K562 (cell line): ENCODE measurements around the gene EAPP. TPM values are rescaled to one million over a fixed set of nuclear protein-coding genes. Genes with fewer than 3 reads are reported as not detected.
"Not testable (repeated sequence)": the region's sequence is repeated elsewhere in the genome, so short reads cannot be mapped to it uniquely, and the experiment has no call there.

Source experiments
- ATAC-seq: fragments of 200-7000 bp; cut with Tn5 transposase; 3 replicates; pipeline ENCODE4 v1.9.1; 2020; ENCODE audit warnings: moderate library complexity
- BruUV-seq: library from RNA; stranded (reverse); fragments of 400-500 nt; replicated peaks from 2 replicates; lab custom pipeline; 2021; lab: Mats Ljungman, UMichigan
- CTCF ChIA-PET: fragments of 300-600 bp; formaldehyde crosslinking; extraction: SDS; loops from one replicate; lab custom pipeline; 2021; ENCODE audit warnings: low intra/inter-chr PET ratio; lab: Yijun Ruan, JAX
- POLR2A ChIA-PET: fragments of 300-600, 350-650 bp; sonication (Branson Sonifier 250); formaldehyde crosslinking; extraction: SDS; loops from one replicate; lab custom pipeline; 2021; ENCODE audit warnings: antibody characterized with exemption, inconsistent platforms; lab: Yijun Ruan, JAX
- DNase-seq, 4 experiments: peaks; one replicate each; pipeline versions ENCODE4 v3.0.0 to v3.0.0-alpha.2; 2011 to 2018; ENCODE audit warnings: low spot score in 3 of 4, mixed read lengths in 3 of 4; ENCODE audit errors: extremely low read depth in 1 of 4
- FAIRE-seq: peaks from 2 replicates; lab custom pipeline; 2011; peaks lifted over from hg19 to GRCh38; lab: Jason Lieb, UNC
- H2AFZ ChIP-seq: 2 replicates; pipeline ENCODE4 v1.6.0; 2011; ENCODE audit warnings: low read depth, low read length, control low read depth, inconsistent platforms
- H3K27ac ChIP-seq: fragments of 200-600 bp; 3 replicates; pipeline ENCODE4 v1.8.0; 2011; ENCODE audit warnings: low read depth, mild to moderate bottlenecking, control low read depth, inconsistent platforms, low read length, moderate library complexity, mixed read lengths; ENCODE audit errors: extremely low read depth
- H3K27me3 ChIP-seq, 2 experiments: fragments of 300-600 bp in 1 of 2; 2 replicates in 1 of 2; 3 replicates in 1 of 2; pipeline versions ENCODE4 v1.6.0 to v1.8.0; 2011; ENCODE audit warnings: inconsistent platforms in 2 of 2, low read length in 2 of 2, mild to moderate bottlenecking in 1 of 2, mixed read lengths in 1 of 2, moderate library complexity in 1 of 2; ENCODE audit not compliant: control insufficient read depth in 2 of 2, insufficient read depth in 2 of 2
- H3K36me3 ChIP-seq: fragments of 300-600 bp; 3 replicates; pipeline ENCODE4 v1.8.0; 2011; ENCODE audit warnings: mild to moderate bottlenecking, low read length, inconsistent platforms; ENCODE audit not compliant: control insufficient read depth, insufficient read depth
- H3K4me1 ChIP-seq, 2 experiments: fragments of 200-600 bp in 1 of 2; replicated peaks in 1 of 2; 2 replicates in 1 of 2; 3 replicates in 1 of 2; pipeline versions ENCODE4 v1.5.1 to v1.8.0; 2011; ENCODE audit warnings: inconsistent platforms in 2 of 2, low read length in 2 of 2, mild to moderate bottlenecking in 1 of 2, mixed read lengths in 1 of 2, moderate library complexity in 1 of 2; ENCODE audit not compliant: control insufficient read depth in 2 of 2, insufficient read depth in 2 of 2
- H3K4me2 ChIP-seq: 2 replicates; pipeline ENCODE4 v1.6.1; 2011; ENCODE audit warnings: low read length, control low read depth, inconsistent platforms, mixed read lengths; ENCODE audit not compliant: insufficient read depth
- H3K4me3 ChIP-seq: fragments of 200-600 bp; sonication (generic), shearing (Covaris generic); 2 replicates; pipeline ENCODE4 v1.5.1; 2016; ENCODE audit warnings: control low read depth, inconsistent platforms
- H3K79me2 ChIP-seq: fragments of 200-600 bp; 3 replicates; pipeline ENCODE4 v1.8.0; 2011; ENCODE audit warnings: low read length, inconsistent platforms; ENCODE audit not compliant: control insufficient read depth, insufficient read depth
- H3K9ac ChIP-seq, 2 experiments: 2 replicates each; pipeline versions ENCODE4 v1.6.0 to v1.6.1; 2011; ENCODE audit warnings: low read depth in 2 of 2, low read length in 2 of 2, control low read depth in 1 of 2, inconsistent platforms in 1 of 2, mild to moderate bottlenecking in 1 of 2, mixed read lengths in 1 of 2; ENCODE audit not compliant: insufficient read depth in 1 of 2
- H3K9me1 ChIP-seq: one replicate; pipeline ENCODE4 v1.6.0; 2011; ENCODE audit warnings: inconsistent platforms, mild to moderate bottlenecking, low read length, moderate library complexity; ENCODE audit not compliant: control insufficient read depth, insufficient read depth
- H3K9me3 ChIP-seq: replicated peaks from 2 replicates; pipeline ENCODE4 v1.5.1; 2011; ENCODE audit warnings: low read depth, low read length, inconsistent platforms; ENCODE audit not compliant: control insufficient read depth, insufficient read depth
- H4K20me1 ChIP-seq: replicated peaks from 2 replicates; pipeline ENCODE4 v1.6.1; 2011; ENCODE audit warnings: low read length, inconsistent platforms, mixed read lengths; ENCODE audit not compliant: control insufficient read depth, insufficient read depth
- BRD9 ChIP-seq: fragments of 450-650 bp; IDR thresholded peaks from 2 replicates; pipeline ENCODE4 v1.6.1; 2018; ENCODE audit warnings: low read depth; ENCODE audit not compliant: partially characterized antibody
- NONO ChIP-seq, 2 experiments: fragments of 200-400 bp in 1 of 2; fragments of 450-650 bp in 1 of 2; formaldehyde crosslinking in 1 of 2; IDR thresholded peaks; 2 replicates each; pipeline ENCODE4 v1.6.1; 2017; ENCODE audit warnings: low read depth in 2 of 2, mild to moderate bottlenecking in 2 of 2, moderate library complexity in 2 of 2, low read length in 1 of 2
- WGBS: fragments of 100-300 bp; shearing (Covaris generic); methylation state at CpG from one replicate; pipeline ENCODE4 v1.1.6; 2016; ENCODE audit warnings: low coverage, mixed read lengths; ENCODE audit not compliant: insufficient coverage; ENCODE audit errors: missing lambda C conversion rate; 5-methylcytosine and 5-hydroxymethylcytosine counted together
- in situ Hi-C: fragments of 300-500 bp; cut with MboI; formaldehyde crosslinking; loops from 4 replicates; pipeline ENCODE4 v1.15.0; 2018; ENCODE audit warnings: inconsistent platforms, mixed read lengths
- intact Hi-C: fragments of 100-400 bp; cut with micrococcal nuclease; formaldehyde crosslinking; loops from 2 replicates; pipeline ENCODE4 v1.14.2; 2022
- polyA plus RNA-seq, 8 experiments: library from polyadenylated mRNA; depleted of rRNA in 4 of 8; stranded (reverse) in 5 of 8; unstranded in 3 of 8; fragments of >200 nt; fragmentation: Nextera tagmentation in 2 of 8; fragmentation: Illumina TruSeq in 1 of 8; extraction: Ambion mirVana in 2 of 8; extraction: Trizol in 1 of 8; gene quantifications; 2 replicates each; pipeline versions ENCODE4 v1.2.1 to v1.2.3, GENCODE V29; 2011 to 2014; ENCODE audit warnings: inconsistent platforms in 1 of 8, missing spikeins in 1 of 8
- total RNA-seq, 7 experiments: library from RNA; depleted of rRNA in 6 of 7; stranded (reverse); fragments of >200 nt in 6 of 7; fragmentation: Illumina TruSeq in 2 of 7; extraction: Trizol in 2 of 7; gene quantifications; 2 replicates each; pipeline versions ENCODE4 v1.2.1 to v1.2.3, GENCODE V29; 2011 to 2021; ENCODE audit warnings: low replicate concordance in 1 of 7

The EAPP gene
- total and polyA plus RNA-seq, 9 of the 15 experiments (the other 6 are each of a cell fraction or from before 2014, with no cell fraction given): 19.0 to 67.6 (median 30.3) TPM

GRCh38 chr14:34554540-34555250 lies 15.2 kb upstream of the EAPP start (continued):
- peak in 1 of 2 experiments; percentile 97; a peak in 2 of 4 replicates for TF ChIP-seq NONO (IDR thresholded peaks at IDR 0.05; ENCODE audit: low read depth in 2 of 2, low read length in 1 of 2)
- no peak for TF ChIP-seq BRD9
- TF ChIP-seq, all 486 proteins: peak for 5

- H3K27me3 ChIP-seq, H3K9me3 ChIP-seq, H3K9me1 ChIP-seq, H3K27ac ChIP-seq, intact Hi-C loops, H3K4me1 ChIP-seq, BruUV-seq, H3K9ac ChIP-seq, H3K36me3 ChIP-seq, ATAC-seq, H3K79me2 ChIP-seq, H4K20me1 ChIP-seq, DNase-seq, CTCF ChIA-PET, H3K4me2 ChIP-seq, FAIRE-seq, in situ Hi-C loops, H3K4me3 ChIP-seq, H2AFZ ChIP-seq: not testable (repeated sequence)
- WGBS: 81% methylated on average over 9 of the region's 19 CpGs
- POLR2A ChIA-PET: interaction anchor here (0.6 to 1.6 kb wide), 3 partner anchors 218 to 1277 kb away, joined by 3 to 6 read pairs (median 4); no protein-coding TSS in a partner anchor
Observed at GRCh38 chr14:34549276-34549966, 9.9 kb upstream of the EAPP start.
